ENCODE data around the gene CDH12. TPM values are rescaled to one million over a fixed set of nuclear protein-coding genes. Genes with fewer than 3 reads are reported as not detected.

CDH12 gene
- total RNA-seq, 1 donor from 2014 or later = not detected

- DNase-seq (ENCODE audit: extremely low spot score in 2 of 2) = no peak
- no peak overlapping the region for H3K4me3 ChIP-seq
- H3K27me3 ChIP-seq = no peaks in the 10 kb centered on the region
- H3K9me3 ChIP-seq = no peaks in the 10 kb centered on the region
- TF ChIP-seq, protein P1, sequence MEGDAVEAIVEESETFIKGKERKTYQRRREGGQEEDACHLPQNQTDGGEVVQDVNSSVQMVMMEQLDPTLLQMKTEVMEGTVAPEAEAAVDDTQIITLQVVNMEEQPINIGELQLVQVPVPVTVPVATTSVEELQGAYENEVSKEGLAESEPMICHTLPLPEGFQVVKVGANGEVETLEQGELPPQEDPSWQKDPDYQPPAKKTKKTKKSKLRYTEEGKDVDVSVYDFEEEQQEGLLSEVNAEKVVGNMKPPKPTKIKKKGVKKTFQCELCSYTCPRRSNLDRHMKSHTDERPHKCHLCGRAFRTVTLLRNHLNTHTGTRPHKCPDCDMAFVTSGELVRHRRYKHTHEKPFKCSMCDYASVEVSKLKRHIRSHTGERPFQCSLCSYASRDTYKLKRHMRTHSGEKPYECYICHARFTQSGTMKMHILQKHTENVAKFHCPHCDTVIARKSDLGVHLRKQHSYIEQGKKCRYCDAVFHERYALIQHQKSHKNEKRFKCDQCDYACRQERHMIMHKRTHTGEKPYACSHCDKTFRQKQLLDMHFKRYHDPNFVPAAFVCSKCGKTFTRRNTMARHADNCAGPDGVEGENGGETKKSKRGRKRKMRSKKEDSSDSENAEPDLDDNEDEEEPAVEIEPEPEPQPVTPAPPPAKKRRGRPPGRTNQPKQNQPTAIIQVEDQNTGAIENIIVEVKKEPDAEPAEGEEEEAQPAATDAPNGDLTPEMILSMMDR (IDR thresholded peaks at IDR 0.05) = no peak
- TF ChIP-seq POLR2A (IDR thresholded peaks at IDR 0.05) = no peak
- TF ChIP-seq POLR2AphosphoS5 (IDR thresholded peaks at IDR 0.05; ENCODE audit: insufficient read depth in 1 of 2, low read depth in 1 of 2) = no peak
- H3K36me3 ChIP-seq = no peaks in the 10 kb centered on the region
- intact Hi-C loops (cut with DNase I) = no loop called here
- no peak overlapping the region for H3K27ac ChIP-seq
- no peaks in the 10 kb centered on the region for H3K4me1 ChIP-seq
These were observed 6.5 kb downstream of the CDH12 start for GRCh38 chr5:22846693-22847092.

DNA sequence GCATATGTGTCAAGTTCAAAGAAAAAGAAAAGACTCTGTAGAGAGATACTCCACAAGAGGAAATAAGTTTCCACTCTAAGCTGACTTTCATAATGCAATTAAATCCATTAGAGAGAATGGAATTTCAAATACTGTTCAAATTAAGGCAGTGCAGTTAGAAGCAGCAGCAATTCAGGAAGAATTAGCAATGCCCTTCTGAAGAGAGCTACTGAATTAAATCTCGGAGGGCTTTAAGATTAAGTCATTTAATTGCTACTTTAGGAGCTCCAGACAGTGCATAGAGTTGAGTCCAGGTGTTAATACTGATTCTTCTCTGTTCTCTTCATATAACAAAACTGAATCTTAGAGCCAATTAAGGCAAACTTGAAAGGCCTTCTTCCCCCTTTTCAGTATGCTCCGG is 8.5 kb downstream of the CDH12 start:
- TF ChIP-seq POLR2AphosphoS5 (IDR thresholded peaks at IDR 0.05; ENCODE audit: insufficient read depth in 1 of 2, low read depth in 1 of 2) = no peak
- no peak for TF ChIP-seq POLR2A (IDR thresholded peaks at IDR 0.05)
- TF ChIP-seq, protein P1 (IDR thresholded peaks at IDR 0.05) = no peak
- intact Hi-C loops (cut with DNase I) = no loop called here
- no peak overlapping the region for H3K27ac ChIP-seq
- H3K4me3 ChIP-seq = no peak overlapping the region
- H3K4me1 ChIP-seq = no peaks in the 10 kb centered on the region
- H3K9me3 ChIP-seq = no peaks in the 10 kb centered on the region
- no peaks in the 10 kb centered on the region for H3K36me3 ChIP-seq
- no peaks in the 10 kb centered on the region for H3K27me3 ChIP-seq
- no peak for DNase-seq (ENCODE audit: extremely low spot score in 2 of 2)

DNA sequence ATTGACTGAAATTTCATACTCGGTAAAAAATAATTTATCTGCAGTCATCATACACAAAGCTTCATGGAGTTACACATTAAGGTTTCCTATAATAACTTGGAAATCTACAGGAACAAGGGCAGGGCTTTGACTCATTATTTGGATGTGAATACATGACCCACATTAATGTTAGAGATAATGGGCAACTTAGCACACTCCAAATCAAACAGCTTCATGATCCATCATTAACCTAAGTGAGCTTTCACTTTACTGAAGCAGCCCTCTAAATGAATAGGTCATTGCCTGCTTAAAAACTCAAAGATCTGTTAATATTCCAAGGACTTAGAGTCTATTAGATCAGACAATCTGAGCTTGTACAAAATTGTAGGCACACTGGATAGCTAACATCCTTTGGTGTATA is 9.0 kb downstream of the CDH12 start:
- H3K4me3 ChIP-seq = no peak overlapping the region
- DNase-seq (ENCODE audit: extremely low spot score in 2 of 2) = no peak
- intact Hi-C loops (cut with DNase I) = no loop called here
- H3K36me3 ChIP-seq = no peaks in the 10 kb centered on the region
- H3K27ac ChIP-seq = no peak overlapping the region
- no peaks in the 10 kb centered on the region for H3K4me1 ChIP-seq
- no peaks in the 10 kb centered on the region for H3K9me3 ChIP-seq
- no peaks in the 10 kb centered on the region for H3K27me3 ChIP-seq
- TF ChIP-seq POLR2AphosphoS5 (IDR thresholded peaks at IDR 0.05; ENCODE audit: insufficient read depth in 1 of 2, low read depth in 1 of 2) (no peak), POLR2A (IDR thresholded peaks at IDR 0.05) (no peak)
- TF ChIP-seq, protein P1 (IDR thresholded peaks at IDR 0.05) = no peak

DNA sequence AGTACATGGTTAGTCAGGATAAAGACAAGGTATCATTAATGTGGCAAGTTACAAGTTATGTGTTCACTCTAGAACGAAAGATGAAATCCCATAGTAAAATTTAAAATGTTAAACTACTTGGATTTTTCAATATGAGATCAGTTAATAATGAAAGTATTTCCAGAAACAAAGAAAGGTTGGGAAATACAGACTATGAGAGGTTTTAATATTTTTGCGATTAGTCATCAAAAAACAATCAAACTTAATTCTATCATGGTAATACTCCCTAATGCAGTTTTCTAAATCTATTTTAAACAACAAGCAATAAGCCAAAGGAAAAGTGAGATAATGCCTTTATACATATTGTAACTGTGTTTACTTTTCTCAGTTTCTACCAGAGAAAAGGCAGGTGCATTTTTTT is 10.6 kb downstream of the CDH12 start:
- no peak for TF ChIP-seq POLR2A (IDR thresholded peaks at IDR 0.05)
- TF ChIP-seq POLR2AphosphoS5 (IDR thresholded peaks at IDR 0.05; ENCODE audit: insufficient read depth in 1 of 2, low read depth in 1 of 2) = no peak
- TF ChIP-seq, protein P1 (IDR thresholded peaks at IDR 0.05) = no peak
- no peak for DNase-seq (ENCODE audit: extremely low spot score in 2 of 2)
- intact Hi-C loops (cut with DNase I) = no loop called here
- no peaks in the 10 kb centered on the region for H3K4me1 ChIP-seq
- H3K27me3 ChIP-seq = no peaks in the 10 kb centered on the region
- H3K9me3 ChIP-seq = no peaks in the 10 kb centered on the region
- H3K4me3 ChIP-seq = no peak overlapping the region
- H3K36me3 ChIP-seq = no peaks in the 10 kb centered on the region
- H3K27ac ChIP-seq = no peak overlapping the region

- intact Hi-C loops (cut with DNase I) = no loop called here
- H3K36me3 ChIP-seq = no peaks in the 10 kb centered on the region
- H3K4me1 ChIP-seq = no peaks in the 10 kb centered on the region
- TF ChIP-seq, protein P1 (IDR thresholded peaks at IDR 0.05) = no peak
- TF ChIP-seq POLR2AphosphoS5 (IDR thresholded peaks at IDR 0.05; ENCODE audit: insufficient read depth in 1 of 2, low read depth in 1 of 2) (no peak), POLR2A (IDR thresholded peaks at IDR 0.05) (no peak)
- H3K9me3 ChIP-seq = no peaks in the 10 kb centered on the region
- no peaks in the 10 kb centered on the region for H3K27me3 ChIP-seq
- no peak for DNase-seq (ENCODE audit: extremely low spot score in 2 of 2)
- H3K27ac ChIP-seq = no peak overlapping the region
- no peak overlapping the region for H3K4me3 ChIP-seq
These were observed 15.3 kb downstream of the CDH12 start for GRCh38 chr5:22837803-22838202.

All from vagina (tissue), 2 donors.